Brain pericyte (primary cell): ENCODE data around the gene EML1.

Experiments
- DNase-seq: peaks from one replicate; pipeline ENCODE4 v3.0.0-alpha.2; 2012; ENCODE audit warnings: low read depth, low spot score

The EML1 gene

DNA sequence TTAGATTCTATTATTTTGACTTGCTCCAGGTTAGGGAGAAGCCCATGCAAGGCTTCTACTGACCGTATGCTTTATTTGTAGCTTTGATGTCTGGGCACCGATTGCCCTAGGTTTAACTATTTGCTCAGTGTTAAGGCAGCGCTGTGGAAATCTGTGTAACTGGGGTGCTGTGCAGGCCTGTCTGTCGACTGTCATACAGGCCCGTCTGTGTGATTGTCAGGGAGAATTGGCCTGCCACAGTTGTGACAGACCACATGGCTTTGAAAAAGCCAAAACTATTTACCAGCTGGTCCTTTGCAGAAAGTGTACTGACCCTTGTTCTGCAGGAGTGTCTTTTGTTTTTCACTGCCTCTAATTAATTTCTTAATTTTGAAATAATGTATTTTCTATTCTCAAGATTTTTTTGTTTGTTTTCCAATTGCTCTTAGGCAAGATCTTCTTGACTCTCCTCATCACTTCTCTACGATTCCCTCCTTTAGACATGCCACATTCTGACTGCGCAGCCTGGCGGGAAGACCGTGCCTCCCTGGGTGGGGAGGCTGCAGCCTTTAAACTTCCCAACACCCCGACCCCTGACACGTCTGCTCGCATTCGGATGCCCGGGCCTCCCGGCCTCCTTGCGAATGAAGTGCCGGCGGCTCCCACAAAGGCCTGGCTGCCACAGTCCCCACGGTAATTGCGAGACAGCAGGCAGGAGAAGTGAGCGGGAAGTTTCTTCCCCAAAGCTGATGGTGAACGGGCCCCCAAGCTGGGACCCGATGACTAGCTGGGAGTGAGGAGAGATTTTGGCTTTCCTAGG is 173.0 kb downstream of the EML1 start:
- DNase-seq = no peak

DNA sequence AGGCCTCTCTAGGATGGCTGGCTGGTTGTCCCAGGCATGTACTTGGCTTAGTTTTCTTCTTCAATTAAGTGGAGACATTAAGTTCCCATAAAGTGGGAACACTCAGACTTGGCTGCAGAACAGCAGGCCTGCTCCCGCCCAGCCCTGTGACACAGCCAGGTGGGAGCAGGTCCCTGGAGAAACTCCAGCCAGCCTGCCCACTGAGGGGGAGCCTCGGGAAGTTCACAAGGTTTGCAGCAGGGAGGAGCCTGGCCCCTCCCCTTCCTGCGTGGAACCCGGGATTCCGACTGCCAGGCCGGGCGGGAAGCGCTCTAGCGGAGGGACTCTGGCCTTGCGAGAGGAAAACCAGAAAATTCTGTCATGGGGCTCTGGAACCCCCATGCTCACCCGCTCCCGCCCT is 173.7 kb downstream of the EML1 start:
- DNase-seq = no peak

DNA sequence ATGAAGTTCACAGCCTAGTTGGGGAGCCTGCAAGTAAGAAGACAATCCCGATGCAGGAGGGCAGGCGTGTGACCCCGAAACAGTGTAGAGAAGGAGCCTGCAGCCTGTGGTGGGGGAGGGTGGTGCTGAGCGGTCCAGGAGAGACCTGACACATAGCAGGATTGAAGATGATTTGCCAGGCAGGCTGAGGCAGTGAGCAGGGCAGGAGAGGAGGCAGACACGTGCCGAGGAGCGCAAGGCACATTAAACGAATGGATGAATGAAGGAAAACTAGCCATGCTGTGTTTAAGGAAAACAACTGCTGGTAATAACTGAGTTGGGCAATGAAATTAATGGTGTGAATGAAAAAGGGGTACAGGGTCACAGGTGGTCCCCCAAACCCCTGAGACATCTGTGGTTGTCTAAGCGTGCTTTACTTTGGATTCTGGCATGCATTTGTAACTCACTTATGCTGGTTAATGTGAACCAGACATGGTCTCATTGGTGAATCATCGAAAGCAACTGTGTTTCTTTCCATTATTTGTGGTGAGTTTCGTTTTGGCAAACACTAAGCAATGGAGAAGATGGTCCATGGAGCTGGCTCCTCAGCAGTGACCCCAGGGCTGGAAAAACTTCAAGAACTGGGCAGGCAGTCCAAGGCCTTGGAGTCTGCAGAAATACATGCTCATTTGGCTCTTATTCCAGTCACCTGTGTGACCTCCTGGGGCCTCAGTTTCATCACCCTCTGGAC is 175.1 kb downstream of the EML1 start:
- DNase-seq = peak; percentile 73

DNA sequence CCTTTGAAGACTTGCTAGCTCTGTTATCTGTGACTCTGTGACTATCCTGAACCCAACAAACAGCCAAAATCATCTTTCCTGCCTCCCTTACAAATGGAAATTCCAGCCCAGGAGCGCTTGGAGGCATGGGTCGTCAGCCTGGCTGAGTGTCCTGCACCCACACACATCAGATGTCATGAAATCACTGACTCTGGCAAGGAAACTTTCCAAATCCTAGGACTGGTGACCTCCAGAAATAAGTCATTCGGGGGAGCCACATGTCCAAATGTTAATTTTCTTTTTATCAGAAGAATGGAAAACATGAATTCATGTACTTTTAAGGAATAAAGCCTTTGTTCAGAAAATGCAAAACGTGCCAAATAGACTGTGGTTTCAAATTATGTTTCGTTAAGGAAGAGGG is 175.7 kb downstream of the EML1 start:
- no peak for DNase-seq

DNA sequence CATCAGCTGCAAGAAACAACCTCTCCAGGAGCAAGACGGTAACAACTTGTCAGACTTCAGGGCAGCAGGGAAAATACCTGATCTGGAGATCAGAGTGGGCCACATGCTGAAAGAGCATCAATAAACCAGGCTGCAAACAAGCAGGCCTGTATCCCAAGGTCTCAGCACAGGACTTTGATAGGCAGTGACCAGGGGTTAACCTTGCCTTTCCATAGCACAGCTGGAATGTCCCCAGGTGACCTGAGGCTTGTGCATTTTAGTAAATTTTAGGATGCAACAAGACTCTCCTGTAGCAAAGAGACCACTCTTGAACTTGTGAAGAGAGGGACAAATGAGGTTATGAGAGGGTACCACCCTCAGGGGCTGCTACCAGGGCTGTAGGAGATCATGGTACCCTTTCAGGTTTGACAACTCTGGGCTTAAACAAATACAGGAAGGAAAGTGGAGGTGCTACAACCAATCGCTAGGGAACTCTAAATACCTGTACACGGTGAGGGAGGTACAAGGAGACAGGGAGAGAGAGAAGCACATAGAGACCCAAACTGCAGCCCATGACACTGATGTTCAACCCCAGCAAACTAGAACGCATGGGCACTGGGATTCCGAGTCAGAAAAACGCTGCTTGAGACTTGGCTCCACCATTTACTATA is 176.6 kb downstream of the EML1 start:
- no peak for DNase-seq

DNA sequence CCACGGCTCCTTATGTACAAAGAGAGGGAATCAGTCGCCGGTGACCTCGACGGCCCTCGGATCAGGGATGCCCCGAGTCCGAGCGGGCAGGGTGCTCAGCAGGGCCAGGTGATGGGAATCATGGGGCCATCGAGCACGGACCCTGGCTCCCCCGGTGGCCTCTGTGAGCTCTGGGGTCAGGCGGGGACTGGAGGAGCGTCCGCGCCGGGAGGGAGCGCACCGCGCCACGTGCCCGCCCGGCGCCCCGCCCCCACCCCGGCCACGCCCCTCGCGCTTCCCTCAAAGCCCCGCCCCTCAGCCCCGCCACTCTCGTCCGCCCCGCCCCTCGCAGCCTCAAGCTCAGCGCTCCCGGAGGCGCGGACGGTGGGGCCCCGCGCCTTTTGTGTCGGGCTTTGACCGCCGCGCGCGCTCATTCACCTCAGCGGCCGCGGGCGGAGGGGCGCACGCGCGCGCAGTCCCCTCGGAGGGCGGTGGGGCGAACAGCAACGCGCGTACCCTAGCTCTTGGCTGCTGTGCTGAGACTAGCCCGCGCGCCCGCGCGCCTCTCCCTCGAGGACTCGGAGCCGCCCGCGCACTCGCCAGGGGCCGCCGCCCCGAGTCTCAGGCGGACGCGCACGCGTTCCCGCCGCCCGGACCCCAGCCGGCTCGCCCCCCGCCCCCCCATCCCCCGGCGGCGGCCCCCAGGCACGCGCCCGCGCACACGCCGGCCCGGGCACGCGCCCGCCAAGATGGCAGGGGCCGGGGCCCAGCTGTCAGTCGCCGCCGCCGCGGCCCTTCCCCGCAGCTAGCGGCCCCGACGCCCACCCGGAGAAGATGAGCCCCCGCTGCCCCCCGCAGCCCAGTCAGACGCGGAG is 178.1 kb downstream of the EML1 start:
- DNase-seq = peak; percentile 37

DNA sequence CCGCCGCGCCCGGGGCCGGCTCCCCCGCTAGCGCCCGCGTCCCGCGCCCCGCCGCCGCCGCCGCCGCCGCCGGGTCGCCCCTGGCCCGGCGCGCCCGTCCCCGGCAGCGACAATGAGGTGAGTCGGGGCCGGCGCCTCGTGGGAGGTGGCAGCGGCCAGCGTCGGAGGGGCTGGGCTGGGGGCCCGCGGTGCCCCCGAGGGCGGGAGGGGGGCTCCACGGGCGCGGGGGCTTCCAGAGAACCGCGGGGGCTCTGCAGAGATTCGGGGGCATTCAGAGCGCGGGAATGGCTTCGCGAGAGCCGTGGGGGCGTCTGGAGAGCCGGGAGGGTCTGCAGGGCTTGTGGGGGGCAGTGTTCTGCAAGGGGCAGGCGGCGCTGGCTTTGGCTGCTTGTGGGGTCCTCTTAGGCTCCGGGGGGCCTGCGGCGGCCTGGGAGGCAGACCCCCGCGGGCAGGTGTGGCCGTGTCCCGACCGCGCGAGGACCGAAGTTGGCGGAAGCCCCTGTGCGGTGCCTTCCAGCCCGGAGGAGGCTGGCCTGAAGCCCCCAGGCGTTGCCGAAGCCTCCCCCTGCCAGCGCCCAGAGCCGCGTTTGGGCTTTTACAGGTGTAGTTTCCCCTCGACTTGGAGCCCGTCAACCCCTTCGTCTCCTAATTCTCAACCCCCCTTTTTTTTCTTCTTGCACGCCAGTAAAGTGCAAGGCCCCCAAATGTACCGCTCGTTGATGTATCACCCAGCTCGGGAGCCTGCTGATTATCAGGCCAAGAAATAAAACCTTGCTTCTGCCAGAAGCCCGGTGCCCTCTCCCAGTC is 178.9 kb downstream of the EML1 start:
- no peak for DNase-seq

DNA sequence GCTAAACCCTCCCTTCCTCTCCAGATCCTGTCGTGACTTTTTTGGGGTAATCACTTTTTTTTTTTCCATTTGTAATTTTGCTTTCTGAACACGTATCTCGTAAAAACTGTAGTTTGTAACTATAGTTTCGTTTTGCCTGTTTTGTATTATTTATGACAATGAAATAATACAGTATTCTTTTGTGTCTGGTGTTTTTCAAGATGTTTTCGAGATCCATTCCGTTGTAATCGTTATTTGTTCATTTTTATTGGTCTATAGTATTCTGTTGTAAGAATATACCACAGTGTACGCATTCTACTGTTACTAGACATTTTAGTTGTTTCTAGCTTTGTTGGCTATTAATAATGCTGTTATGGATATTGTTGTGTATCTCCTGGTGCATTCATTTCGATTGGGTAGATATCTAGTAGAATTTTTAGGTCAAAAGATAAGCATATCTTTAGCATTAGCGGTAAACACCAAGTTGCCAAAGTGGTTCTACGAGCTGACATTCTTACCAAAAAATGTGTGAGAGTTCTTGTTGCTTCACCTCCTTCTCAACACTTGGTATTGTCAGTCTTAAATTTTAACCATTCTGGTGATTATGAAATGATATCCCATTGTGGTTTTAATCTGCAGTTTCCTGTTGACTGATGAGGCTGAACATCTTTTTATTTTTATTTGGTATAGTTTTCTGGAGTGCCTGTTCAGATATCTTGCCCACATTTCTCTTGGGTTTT is 179.7 kb downstream of the EML1 start:
- DNase-seq = no peak

DNA sequence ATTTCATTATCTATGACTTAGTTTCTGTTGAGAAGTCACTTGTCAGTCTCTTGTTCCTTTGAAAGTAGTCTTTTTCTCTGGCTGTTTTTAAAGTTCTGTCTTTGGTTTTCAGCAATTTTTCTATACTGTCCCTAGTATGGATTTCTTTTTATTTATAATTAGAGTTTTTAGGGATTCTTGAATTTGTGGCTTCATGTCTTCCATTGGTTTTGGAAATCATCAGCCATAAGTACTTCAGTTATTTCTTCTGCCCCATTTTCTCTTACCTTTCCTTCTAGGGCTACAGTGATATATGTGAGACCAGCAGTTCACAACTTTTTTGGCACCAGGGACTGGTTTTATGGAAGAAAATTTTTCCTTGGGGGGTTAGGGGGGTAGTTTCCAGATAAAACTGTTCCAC is 182.0 kb downstream of the EML1 start:
- DNase-seq = no peak

DNA sequence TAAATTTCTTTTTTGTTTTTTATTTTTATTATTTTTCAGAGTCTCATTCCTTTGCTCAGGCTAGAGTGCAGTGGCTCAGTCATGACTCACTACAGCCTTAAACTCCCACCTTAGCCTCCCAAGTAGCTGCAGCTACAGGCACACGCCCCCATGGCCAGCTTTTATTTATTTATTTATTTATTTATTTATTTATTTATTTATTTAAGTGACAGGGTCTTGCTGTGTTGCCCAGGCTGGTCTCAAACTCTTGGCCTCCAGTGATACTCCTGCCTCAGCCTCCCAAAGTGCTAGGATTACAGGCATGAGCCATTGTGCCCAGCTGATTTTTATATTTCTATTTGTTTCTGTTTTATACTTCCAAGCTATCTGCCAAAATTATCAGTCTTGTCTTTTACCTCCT is 182.8 kb downstream of the EML1 start:
- no peak for DNase-seq

DNA sequence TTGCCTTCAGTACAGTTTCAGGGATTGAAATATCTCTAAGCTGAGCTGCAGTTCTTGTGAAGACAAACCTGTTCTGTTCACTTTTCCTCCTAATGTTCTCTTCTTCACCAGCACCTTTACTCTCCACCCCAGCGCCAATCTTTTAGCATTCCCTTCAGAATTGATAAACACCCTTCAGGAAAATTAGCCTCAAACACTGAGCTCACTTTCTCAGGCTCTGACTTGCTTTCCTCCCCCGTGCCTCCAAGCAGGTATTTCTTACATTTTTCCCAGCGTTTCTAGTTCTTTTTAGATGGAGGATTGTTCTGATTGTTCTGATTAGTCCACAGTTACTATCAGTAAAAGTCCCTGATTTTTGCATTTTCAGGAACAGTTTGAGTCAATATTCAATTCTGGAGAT is 183.5 kb downstream of the EML1 start:
- DNase-seq = no peak

DNA sequence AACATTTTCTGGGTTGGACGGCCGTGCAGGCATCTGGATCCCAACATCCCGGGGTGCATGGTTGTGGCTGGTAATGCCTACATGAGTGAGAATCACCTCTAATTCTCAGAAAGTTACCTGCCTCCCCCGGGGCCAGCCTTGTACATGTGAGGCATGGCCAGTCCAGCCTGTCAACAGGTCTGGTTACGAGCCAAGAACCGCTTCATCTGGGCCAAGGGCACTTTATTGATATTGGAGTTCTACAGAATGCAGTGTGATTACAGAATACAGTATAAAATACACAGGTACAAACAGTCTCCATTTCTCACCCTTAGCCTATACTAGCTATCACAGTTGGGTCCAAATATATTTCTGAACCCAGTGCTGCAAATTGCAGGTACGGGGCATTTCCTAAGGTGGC is 187.1 kb downstream of the EML1 start:
- DNase-seq = no peak

DNA sequence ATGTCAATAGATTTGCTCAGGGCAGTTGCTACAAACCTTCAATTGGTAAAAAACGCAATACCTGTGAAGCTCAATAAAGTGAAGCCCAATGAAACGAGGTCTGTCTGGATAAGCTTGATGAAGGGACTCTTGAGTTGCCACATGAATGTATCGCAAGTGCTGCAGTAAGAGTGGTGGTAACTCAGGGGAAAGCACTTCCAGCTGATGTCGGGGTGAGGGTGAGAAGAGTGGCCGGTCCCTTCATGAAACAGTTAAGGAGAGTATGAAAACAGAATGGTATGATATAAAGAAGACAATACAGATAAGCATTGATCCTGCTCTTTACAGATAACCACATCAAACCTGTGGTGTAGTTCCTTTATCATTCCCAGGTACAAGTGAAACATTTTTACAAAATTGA is 188.6 kb downstream of the EML1 start:
- no peak for DNase-seq

DNA sequence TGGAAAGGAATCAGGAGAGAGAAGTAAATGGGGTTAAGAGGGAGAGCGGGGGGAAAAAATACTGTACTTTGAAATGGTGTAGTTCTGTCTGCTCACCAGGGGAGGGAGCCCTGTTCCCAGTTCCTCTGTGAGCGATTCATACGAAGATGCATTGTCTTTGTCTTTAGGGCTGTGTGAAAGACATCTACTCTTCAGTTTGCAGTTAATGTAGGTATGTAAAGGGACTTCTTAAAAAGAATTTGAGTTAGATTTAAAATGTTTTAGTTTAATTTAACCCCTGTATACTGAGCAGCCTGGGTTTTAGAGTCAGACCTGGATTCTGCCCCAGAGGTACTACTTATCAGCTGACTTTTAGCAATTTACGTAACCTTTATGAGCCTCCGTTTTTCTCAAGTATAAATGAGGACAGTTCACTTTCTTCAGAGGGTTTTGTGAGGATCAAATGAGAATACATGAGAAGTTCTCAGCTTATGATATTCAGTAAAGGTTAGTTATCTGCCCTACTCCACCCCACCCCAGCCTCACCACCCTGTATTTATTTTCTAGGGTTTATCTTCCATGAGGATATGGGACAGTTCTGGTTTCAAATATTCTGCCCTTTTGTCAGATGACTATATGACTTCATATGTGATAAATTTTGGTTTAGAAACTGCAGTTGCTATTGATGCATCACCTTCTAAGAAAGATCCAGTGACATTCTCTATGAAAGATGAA is 189.5 kb downstream of the EML1 start:
- no peak for DNase-seq

DNA sequence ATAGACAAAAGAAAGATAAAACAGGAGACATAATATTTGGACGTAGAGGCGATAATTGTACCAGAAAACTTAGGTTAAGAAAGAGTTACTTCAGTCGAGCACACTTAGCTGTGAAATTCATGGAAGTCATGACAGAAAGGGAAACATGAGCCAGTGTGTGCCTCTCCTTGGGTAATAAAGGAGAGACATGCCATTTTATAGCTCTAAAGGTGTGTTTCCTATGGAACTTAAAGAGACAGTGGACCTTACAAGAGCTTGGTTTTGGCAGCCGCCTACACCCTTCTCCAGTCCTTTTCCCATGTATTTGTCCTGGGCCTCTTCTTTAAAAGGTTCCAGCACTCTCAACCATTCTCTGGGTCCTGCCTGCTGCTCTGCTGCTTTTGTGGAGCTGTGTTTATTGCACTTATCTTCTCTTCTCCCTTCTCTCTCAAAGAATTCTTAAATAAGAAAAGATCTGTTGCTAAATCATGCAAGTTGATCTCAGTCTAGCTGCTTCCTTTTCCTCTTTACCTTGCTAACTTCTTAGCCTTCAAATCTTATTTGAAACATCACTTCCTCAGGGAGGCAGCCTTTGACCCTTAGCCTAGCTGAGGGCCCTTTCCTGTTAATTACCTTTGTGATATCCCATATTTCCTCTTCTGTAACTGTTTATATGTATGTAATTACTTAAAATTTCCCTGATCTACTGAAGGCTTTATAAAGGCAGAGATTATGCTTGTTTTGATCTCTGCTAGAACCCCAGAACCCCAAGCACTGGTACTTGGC is 190.2 kb downstream of the EML1 start:
- DNase-seq = no peak

DNA sequence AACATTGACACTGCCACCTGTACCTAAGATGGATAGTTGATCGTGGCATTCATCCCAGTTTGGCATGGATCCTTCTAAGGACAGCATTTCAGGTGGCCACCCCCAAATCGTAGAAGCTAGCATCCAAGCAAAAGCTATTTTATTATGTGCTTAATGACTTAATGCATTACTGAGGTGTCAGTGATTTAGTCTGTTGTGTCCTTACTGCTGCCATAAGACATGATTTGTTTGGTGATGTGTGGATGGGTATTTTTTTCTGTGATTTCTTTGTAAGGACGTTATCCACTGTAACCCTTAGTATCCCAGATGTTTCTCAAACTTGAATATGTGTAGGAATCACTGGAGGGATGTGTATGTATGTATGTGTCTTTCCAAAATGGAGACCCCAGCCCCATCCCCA is 190.8 kb downstream of the EML1 start:
- DNase-seq = no peak

DNA sequence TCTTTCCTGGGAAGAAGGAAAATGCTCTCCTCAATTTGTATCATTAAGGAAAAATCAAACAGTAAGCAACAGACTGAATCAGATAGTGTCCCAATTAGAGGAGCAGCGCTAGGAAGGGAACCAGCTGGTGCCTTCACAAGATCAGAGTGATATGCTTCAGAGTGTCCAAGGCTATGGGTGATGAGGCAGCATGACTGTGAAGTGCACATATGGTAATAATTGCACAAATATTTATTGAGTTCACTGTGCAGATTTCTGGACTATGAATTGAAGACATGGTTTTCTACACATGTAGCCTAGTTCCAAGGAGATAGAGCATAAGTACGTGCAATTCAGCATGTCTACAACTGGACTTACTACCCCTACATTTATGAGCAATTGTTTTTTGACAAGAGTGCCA is 193.2 kb downstream of the EML1 start:
- no peak for DNase-seq

DNA sequence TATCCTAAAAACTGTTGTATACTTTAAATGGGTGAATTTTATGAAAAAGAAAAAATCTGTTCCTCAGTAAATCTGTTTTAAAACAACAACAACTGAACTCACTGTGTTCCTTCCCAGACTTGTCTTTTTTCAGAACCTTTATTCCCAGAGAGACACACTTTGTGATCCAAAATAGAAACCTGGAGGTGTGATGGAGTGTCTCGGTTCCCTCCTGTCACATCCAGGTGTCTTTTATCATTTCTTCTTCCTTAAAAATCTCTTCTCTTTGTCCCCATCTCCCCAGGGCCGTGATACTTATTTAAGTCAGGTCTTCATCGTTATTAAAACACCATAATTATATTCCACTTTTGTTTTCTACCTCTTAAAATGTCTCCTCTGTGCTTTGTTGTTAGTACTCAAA is 195.8 kb downstream of the EML1 start:
- no peak for DNase-seq
